Pulmonary artery endothelial cell (primary cell): ENCODE results near the gene ALDH16A1. TPM values are rescaled to one million over a fixed set of nuclear protein-coding genes. Genes with fewer than 3 reads are reported as not detected.

Experiments used
- DNase-seq: peaks from one replicate; pipeline ENCODE4 v3.0.0-alpha.2; 2011; ENCODE audit warnings: low read depth, low spot score
- total RNA-seq: library from RNA; depleted of rRNA; stranded (reverse); fragments of >200 nt; gene quantifications from 2 replicates; pipeline ENCODE4 v1.2.3, GENCODE V29; 2014

ALDH16A1 gene
- total RNA-seq, 1 donor from 2014 or later: 54.9 TPM

DNA sequence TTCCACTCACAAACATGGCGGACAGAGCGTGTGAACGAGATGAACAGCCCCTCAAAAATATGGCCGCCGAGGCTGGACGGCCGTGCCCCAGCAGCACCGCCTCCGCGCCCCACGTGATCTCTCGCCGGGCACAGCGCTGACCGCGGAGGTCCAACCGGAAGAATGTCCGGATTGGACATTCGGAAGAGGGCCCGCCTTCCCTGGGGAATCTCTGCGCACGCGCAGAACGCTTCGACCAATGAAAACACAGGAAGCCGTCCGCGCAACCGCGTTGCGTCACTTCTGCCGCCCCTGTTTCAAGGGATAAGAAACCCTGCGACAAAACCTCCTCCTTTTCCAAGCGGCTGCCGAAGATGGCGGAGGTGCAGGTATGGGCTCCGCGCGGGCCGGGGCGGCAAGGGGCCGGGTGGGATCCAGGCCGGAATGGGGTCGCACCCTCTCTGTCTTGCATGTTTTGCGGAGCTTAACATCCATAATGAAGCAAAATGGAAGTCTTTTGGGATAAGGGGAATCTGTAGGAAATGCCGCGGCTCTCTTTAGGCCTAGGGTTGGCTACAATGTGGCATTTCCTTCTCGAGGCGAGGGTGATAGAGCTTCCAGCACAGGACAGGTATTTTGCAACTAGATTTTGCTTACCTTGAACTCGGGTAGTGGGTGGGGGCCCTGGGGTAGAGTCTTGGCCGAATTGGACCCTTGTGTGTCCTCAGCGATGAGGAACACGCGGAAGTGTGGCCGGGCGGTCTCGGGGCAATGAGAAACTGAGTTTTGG, 34.4 kb downstream of the ALDH16A1 start, which contains the start of gene RPL13A:
Gene RPL13A (plus strand): TSS at position 332 of the 769 bp plus-strand sequence. CDS start 22 bp downstream, at position 354.
- DNase-seq: peak; percentile 96

- no peak for DNase-seq
These were observed 35.2 kb downstream of the ALDH16A1 start for GRCh38 chr19:49488046-49488862.

GRCh38 chr19:49488863-49489537, 36.0 kb downstream of the ALDH16A1 start:
- DNase-seq: no peak

DNA sequence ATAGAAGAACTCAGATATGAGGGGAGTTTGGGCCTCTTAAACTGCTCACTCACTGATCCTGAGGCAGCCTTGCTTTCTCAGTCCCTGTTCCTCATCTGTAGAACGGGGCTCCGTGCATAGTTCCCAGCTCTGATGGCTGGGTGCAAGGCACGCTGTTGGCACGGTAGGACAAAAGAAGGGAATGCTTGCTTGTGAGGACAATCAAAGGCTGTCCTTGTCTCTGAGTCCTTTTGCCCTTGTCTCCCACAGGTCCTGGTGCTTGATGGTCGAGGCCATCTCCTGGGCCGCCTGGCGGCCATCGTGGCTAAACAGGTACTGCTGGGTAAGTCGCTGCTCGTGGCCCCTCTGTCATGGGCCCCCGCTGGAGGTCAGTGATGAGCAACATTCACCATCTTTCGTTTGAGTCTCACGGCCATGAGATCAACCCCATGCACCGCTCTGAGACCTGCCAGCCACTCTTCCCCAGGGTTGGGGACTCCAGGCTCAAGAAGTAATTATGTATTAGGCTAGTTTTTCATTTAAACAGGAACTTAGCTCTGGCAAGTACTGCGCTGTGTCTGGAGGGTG, 36.7 kb downstream of the ALDH16A1 start:
- no peak for DNase-seq

DNA sequence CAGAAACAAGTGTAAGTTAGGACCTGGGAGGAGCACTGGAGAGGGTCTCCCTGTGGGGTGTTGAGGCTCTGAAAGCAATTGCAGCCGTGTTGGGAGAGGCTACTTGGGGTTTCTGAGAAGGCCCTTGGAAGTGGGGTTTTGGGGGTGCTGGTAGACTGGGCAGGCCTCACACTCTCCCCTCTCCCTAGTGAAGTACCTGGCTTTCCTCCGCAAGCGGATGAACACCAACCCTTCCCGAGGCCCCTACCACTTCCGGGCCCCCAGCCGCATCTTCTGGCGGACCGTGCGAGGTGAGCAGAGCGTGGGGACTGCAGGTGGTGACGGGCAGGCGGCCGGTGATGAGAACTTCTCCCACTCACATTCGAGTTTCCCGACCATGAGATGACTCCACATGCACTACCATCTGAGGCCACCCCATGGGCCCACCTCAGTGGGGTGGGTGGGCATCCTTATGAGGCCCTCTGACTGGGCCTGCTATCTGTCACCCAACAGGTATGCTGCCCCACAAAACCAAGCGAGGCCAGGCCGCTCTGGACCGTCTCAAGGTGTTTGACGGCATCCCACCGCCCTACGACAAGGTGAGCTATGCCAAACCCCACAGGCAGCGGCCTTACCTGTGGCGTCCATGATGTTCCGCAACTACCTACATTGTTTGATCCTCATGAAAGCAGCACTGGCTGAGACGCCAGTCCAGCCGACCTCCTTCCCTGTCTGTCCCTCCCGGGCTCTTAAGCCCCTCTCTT, 37.4 kb downstream of the ALDH16A1 start:
- no peak for DNase-seq

- DNase-seq: no peak
These were observed 38.2 kb downstream of the ALDH16A1 start for GRCh38 chr19:49491030-49491803.

GRCh38 chr19:49491804-49492572, 39.0 kb downstream of the ALDH16A1 start:
- no peak for DNase-seq

- no peak for DNase-seq
These were observed 39.8 kb downstream of the ALDH16A1 start for GRCh38 chr19:49492573-49493405.

- DNase-seq: no peak
These were observed 43.6 kb downstream of the ALDH16A1 start for GRCh38 chr19:49496574-49497008.

- no peak for DNase-seq
These were observed 44.2 kb downstream of the ALDH16A1 start for GRCh38 chr19:49497047-49497788.

- no peak for DNase-seq
These were observed 44.7 kb downstream of the ALDH16A1 start for GRCh38 chr19:49497789-49498103.

DNA sequence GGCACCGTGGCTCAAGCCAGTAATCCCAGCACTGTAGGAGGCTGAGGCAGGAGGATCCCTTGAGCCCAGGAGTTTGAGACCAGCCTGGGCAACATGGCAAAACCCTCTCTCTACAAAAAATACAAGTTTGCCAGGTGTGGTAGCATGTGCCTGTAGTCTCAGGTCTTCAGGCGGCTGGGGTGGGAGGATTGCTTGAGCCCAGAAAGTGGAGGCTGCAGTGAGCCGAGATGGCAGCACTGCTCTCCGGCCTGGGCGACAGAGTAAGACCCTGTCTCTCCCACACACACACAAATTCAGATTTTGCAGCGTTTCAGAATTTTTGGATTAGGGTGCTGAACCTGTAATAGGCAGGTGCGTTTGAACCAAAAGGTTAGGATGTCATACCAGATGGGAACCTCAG, 45.5 kb downstream of the ALDH16A1 start:
- no peak for DNase-seq

DNA sequence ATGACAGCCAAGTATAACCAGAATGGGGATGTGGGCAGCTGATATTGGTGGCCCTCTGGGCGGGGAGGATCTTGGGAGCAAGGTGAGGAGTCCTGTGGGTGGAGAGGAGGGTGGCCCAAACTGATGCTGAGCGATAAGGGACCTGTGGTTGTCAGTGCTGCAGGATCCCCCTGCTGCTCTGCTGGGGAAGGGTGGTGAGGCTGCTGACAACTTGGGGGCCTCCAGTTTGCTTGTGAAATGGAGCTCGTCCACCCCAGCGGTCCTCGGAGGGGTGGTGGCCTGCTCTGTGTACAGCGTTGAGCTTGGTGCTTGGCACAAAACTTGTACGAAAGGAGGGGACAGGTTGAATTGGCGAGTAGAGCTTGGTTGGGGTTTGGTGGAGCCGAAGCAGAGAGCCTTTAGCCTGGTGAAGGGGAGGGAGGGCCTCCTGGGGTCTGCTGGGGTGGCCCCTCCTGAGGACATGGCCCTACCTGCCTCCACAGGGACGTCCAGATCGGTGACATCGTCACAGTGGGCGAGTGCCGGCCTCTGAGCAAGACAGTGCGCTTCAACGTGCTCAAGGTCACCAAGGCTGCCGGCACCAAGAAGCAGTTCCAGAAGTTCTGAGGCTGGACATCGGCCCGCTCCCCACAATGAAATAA, 46.1 kb downstream of the ALDH16A1 start:
- DNase-seq: no peak

- DNase-seq: no peak
These were observed 50.0 kb downstream of the ALDH16A1 start for GRCh38 chr19:49502866-49503581.

DNA sequence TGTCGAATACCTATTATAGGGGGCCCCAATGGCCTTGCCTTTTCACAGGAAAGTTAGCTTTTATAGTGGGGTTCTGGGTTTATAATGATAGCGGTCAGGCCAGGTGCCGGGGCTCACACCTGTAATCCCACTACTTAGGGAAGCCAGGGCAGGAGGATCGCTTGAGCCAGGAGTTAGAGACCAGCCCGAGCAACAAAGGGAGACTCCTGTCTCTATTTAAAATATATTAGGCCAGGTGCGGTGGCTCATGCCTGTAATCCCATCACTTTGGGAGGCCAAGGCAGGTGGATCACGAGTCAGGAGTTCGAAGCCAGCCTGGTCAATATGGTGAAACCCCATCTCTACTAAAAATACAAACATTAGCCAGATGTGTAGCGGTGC, 50.5 kb downstream of the ALDH16A1 start:
- no peak for DNase-seq

DNA sequence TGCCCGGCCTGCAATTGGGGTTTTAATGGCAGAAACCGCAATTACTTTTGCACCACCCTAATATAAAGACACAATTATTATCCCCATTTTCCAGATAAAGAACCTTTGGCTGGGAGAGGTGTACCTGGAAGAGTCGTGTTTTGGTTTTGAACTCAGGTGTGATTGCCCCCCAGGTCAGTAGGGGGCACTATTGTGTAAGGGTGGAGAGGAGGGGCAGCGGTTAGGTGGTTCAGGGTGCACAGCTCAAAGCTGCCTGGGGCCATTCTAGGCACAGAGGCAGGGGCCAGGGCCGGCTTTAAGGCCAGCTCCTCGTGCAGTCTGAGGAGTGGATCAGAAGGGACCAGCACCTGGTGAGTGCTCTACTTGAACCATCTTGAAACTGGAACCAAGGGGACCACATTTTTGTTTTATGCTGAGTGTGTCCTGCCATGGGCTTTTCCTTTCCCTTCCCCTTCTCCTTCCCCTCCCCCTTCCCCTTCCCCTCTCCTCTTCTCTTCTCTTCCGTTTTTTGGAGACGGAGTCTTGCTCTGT, 53.6 kb downstream of the ALDH16A1 start:
- no peak for DNase-seq
